HuH-7 (cell line): Measurements from ENCODE around the gene MPHOSPH9.
"Not testable (repeated sequence)": the region's sequence is repeated elsewhere in the genome, so short reads cannot be mapped to it uniquely, and the experiment has no call there.

Experiments used
- DNase-seq: peaks from one replicate; pipeline ENCODE4 v3.0.0; 2011; ENCODE audit warnings: low spot score

Gene MPHOSPH9

DNA sequence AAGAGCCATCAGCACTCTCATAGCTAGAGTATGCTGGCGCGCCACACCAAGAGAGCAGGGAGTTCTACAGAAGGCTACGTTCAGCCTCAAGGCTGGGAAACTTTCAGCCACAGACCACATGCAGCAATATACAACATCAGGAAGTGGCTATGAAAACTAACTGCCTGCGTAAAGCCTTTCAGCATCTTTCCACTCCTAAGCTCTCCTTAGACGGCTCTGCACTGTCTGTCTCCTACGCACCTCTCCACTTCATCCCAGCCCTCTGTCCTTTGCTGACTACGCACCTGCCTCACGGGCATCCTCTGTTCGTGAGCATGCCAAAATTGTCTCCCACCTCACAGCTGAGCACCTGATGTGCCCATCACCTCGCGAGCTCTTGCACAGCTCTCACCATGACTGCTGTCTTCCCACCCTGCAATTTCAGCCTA, 9.7 kb downstream of the MPHOSPH9 start:
- no peak for DNase-seq

DNA sequence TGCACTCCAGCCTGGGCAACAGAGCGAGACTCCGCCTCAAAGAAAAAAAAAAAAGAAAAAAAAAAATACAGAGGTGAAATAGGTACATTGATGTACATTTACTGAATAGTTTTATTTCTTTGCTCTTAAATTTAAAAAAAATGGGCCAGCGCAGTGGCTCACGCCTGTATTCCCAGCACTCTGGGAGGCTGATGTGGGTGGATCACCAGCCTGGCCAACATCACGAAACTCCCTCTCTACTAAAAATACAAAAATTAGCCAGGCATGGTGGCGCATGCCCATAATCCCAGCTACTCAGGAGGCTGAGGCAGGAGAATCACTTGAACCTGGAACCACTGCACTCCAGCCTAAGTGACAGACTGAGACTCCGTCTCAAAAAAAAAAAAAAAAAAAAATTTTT, 25.1 kb downstream of the MPHOSPH9 start:
- DNase-seq: not testable (repeated sequence)

DNA sequence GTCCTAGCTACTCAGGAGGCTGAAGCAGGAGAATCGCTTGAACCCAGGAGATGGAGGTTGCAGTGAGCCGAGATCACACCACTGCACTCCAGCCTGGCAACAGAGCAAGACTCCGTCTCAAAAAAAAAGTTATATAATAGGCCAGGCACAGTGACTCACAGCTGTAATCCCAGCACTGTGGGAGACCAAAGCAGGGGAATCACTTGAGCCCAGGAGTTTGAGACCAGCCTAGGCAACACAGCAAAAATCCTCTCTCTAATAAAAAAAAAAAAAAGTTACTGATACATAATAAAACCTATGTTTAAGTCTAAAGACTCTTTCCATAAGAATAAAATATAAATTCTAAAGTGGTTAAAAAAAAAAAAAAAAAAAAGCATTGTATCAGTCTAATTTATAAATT, 26.1 kb downstream of the MPHOSPH9 start:
- DNase-seq: not testable (repeated sequence)

DNA sequence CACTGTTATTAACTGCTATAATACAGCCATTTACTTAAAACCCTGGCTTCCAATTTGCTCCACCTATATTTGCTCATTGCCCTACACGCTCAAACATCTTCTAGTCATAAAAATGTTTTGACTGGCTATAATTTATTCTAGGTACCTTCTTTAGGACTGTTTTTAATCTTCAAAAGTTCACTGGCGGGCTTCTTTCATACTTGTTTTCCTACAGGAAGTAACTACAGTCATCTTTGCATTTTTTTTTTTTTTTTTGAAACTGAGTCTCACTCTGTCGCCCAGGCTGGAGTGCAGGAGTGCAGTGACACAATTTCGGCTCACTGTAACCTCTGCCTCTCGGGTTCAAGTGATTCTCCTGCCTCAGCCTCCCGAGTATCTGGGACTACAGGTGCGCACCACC, 32.5 kb downstream of the MPHOSPH9 start:
- DNase-seq: no peak

DNA sequence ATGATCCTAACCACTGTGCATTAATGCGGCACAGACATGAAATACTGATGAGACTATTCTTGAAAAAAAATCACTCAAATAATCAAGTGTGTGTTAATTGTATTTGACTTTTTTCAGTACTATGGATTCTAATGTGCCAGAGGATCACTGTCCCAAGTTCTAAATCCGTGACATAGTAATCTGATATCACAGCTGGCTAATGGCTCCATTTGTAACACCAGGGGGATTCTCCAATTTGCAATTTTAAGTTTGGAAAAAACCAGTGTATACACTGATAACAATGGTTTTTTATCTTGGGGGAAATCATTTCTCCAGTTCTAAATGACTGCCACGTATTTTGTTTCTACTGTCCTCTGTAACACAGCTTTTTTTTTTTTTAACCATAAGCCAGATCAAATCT, 33.0 kb downstream of the MPHOSPH9 start:
- DNase-seq: no peak

DNA sequence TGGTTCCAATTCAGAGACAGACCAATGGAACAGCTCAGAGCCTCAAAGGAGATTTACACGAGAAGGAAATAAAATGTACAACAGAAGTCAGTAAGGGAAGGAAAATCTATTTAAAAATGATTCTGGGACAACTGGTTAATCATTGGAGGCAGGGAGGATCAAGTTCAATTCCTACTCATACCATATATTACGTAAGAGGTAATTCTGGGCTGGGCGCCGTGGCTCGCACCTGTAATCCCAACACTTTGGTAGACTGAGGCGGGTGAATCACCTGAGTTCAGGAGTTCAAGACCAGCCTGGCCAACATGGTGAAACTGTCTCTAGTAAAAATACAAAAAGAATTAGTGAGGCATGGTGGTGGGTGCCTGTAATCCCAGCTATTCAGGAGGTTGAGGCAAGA, 45.3 kb downstream of the MPHOSPH9 start:
- DNase-seq: no peak

DNA sequence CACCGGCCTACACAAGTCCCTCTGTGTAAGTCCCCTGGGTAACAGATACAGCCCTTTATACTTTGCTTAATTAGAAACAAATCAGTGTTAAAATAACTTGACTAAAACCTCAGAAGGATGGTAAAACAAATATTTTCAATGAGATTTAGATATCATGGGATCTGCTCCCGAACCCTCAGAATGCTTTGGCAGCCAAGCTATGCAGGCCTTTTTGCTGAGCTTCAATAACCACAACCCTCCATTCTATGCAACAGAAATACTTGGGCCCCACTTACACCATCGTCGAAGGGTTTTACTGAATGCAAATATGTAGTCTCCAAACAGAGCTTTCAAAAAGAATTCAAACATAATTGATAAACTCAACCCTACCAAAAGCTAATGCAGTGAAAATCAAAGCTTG, 52.8 kb downstream of the MPHOSPH9 start:
- DNase-seq: no peak

DNA sequence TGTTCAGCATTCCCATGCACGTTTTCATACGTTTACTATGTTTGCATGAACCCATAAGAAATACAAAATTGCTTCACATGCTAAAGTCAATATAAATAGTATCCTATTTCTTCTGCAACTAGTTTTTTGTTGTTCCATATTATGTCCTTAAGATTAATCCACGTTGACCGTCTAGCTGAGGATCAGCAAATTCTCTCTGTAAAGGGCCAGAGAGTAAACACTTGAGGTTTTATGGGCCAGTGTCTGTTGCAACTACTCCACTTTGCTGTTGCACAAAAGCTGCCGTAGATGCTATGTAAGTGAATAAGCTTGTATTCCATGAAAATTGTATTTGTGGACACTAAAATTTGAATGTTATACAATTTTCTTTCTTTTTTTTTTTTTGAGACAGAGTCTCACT, 61.0 kb downstream of the MPHOSPH9 start:
- no peak for DNase-seq

DNA sequence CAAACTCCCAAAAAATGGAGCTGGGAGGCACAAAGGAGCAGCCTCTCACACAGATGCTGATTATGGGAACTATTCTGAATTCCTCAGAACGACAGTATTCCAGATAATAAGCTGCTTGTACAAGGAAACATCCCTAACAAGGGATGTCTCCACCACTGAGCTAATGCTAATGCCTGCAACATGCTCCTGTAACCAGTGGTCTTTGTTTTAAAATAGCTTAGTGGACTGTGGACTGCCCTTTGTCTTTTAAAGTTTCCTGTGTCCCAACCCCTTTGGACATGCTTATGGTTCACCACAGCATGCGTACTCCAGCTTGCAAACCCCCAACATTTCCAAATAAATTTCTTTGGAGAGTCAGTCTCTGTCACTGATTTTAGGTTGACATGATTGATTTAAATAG, 65.6 kb downstream of the MPHOSPH9 start:
- no peak for DNase-seq

DNA sequence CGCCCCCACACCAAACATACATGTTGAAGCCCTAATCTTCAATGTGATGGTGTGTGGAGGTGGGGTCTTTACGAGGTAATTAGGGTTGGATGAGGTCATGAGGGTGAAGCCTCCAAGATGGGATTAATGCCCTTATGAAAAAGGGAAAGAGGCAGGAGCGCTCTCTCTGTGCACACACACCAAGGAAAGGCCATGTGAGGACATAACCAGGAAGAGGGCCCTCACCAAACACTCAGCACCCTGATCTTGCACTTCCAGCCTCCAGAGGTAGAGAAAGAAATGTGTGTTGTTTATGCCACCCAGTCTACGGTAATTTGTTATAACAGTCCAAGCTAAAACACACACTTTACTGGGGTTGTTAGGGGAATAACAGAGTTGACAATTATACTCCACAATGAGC, 67.4 kb downstream of the MPHOSPH9 start:
- no peak for DNase-seq

DNA sequence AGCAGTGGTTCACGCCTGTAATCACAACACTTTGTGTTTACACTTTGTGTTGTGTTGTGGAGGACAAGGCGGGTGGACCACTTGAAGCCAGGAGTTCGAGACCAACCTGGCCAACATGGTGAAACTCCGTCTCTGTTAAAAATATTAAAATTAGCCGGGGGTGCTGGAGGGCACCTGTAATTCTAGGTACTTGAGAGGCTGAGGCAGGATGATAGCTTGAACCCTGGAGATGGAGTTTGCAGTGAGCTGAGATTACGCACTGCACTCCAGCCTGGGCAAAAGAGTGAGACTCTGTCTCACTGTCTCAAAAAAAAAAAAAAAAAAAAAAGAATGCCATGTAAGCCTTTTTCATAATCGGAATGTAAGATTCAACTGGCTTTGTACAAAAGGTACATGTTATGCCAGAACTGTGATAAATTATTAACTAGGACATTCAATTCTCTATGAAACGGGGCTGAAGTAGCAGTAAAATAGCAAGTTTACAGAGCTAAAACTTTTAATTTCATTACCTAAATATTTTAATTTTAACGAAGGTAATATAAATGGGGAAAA, 68.2 kb downstream of the MPHOSPH9 start:
- no peak for DNase-seq

DNA sequence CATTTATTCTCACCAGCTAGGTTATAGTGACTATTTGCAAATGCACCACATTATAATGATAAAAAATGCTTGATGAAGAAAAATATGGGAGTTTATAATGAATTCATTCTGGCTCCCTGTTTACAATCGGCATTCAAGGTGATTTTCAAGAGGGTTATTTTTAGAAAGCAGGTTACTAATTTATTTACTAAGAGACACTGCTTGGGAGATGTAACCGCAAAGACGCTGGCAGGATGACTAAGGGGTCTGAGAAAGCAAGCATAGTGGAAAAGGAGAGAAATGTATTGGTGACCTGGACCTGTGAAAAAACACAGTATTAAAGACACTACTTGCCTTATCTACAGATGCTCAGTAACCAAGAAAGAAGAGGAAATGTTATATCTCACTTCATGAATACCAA, 68.7 kb downstream of the MPHOSPH9 start:
- no peak for DNase-seq

DNA sequence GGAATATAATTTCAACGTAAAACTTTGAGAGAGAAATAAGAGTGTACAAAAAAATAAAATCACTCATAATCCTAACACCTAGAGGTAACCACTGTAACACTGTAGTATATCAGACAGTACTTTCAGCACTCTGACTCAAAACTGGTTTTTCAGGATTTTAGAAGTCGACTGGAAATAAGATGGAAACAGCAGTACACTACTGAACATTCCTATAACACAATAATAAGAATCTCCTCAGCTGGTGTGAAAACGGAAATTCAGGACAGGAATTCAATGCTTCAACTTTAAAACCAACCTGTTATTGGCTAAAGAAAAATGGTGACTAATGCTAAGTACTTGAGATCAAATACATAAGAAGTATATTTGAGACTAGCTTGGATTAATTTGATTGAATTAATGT, 69.7 kb downstream of the MPHOSPH9 start:
- DNase-seq: no peak

DNA sequence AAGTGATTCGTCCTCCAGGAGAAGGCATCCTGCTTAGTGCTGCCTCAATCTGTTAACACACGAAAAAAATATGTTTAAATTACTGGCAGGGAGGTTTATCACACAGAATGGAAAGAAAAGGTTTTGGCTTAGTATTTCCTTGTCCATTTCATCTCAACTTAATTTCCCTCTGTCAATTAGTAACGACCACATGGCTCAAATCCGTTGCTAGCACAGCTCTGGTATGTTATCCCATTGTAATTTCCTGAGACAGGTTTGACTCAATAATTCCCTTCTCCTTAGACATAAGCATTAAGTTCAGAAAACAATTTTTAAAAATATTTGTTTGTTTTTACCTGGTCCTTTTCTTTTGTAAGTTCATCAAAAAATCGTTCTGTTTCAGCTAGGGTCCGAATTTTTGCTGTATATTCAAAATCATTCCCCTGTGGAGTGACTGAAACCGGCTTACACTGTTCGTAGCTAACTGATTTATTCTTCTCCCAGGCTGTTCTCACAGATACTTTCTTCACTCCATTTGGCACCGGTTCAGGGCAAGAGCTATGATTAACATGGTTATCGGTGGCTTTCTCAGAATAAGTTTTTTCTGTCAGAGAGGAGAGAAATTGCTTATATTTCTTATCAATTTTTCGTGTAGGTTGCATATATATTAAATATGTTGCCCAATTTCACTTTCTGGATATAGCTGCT, 72.0 kb downstream of the MPHOSPH9 start:
- DNase-seq: no peak

DNA sequence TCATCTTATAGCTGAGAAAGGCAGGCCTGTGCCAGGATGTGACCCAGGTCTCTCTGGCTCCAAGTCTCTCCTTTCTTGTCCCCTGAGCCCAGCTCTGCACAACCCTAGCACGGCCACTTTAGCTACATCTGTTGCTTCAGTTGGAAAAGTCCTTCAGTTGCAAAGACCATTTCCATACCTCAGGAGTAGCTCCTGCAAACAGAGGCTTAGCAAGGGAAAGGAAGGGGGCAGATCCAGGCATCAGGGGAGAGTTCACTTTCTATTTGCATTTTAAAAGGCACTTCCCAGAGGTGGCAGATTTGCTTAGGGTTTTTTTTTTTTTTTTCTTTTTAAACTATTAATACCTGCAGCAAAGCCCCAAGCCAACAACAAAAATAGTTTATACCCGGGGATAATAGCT, 79.0 kb downstream of the MPHOSPH9 start:
- no peak for DNase-seq

DNA sequence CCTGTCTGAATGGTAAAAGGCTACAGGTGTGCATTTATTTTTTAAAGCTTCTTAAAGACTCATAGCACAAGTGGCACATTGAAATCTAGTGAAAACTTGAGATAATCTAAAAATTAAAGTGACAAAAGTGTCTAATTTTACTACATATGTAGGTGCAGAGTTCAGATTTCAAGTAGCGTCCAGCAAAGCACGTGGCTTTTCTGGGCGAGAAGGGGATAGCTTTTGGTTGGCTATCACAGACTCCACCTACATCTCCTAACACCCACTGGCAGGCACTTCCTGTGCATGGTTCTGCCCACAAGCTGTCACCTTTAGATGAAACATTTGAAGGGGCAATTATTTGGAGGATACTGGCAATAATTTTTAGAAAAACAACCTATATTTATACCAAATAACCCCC, 80.1 kb downstream of the MPHOSPH9 start:
- no peak for DNase-seq

DNA sequence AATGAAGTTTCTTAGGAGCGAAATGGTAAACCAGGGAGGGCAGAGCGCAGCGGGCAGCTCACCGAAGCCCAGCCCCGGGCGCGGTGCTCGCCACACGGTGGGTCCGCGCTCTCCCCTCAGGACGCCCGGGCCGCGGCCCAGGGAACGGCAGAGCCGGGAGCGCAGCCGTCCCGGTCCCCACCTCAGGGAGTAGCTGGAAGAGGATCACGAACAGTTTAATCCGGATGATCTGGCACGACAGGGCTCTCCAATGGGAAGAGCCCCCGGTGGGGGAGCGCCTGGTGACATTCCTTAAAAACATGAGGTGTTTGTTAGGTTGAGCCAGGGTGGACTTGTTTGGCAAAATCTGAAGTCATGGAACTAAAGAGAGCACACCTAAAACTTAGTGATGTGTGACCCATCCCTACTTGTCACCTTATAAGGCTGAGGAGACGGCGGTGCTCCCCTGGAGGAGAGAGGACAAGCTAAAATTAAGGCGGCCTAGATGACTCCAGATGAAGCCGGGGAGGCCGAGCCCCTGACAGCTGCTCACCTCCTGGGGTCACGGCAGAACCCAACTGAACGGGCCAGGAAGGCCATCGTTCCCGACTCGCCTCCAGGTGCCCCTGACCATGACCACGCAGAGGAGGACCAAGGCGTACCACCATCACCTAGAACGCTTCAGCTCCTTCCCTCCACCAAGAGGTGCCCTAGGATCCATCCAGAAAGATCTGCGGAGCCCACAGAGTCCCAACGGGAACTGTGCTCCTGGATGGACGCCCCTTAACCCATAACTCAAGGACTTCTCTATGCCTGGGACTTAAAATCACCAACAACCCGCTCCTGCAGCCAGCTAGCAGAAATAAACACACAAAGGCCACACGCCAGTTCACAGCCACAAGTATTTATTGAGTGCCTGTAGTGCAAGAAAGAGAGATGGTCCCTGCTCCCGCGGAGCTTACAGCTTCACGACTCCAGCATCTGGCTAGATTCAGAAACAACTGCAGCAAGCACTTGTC, 81.2 kb downstream of the MPHOSPH9 start:
- peak; percentile 33 for DNase-seq

DNA sequence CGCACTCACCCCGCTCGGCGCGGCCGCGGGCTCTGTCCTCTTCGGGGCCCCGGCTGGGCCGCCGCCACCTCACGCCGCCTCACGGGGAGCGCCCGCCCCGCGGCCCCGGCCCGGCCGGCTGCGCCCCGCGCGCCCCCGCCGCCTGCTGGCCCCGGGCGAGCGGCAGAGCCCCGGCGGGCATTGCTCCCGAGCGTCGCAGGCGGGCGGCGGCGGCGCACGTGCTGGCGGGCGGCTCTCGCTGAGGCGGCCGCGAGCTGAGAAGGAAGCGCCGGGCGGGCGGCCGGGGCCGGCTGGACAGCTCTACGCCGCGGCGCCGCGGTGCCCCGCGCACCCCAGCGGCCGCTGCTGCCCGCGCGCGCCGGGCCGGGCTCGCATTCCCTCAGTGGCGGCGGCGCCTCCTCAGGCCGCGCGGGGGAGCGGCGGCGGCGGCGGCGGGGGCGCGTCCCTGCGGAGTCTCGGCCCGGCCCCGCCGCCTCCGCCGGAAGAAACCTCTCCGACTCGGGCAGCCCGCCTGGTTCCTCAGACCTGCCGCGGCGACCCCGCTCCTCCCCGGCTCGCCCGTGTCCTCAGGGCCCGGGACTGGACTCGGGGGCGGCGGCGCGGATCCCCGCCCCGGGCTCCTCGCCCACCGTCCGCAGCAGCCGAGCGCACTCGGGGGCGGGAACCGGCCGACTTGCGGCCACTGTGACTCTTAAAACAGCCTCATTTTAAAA, 82.0 kb downstream of the MPHOSPH9 start, which contains the start of gene PITPNM2:
TSS of gene PITPNM2 (minus strand) at position 347 of the 713 bp plus-strand sequence. CDS start 116,500 bp downstream, outside the sequence.
- DNase-seq: peak; percentile 44

DNA sequence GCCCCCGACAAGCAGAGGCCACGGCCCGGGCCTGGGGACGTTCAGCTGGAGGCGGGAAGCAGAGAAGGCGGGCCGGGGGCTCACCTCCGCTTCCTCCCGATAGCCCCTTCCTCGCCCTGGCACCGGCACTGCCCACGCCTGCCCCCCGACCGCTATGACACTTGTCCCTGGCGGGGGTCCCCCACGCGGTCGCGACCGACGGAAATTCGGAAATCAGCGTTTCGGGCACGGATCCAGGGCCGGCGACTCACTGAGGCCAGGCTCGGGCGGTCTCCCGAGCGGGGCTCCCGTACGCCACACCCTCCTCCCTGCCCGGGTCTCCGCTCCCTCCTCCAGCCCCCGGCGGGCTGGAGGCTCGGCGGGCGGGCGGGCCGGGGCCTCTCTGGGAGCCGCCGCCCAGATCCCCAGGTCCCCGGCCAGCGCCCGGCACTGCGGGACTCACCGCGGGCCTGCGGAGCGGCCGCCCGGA, 82.6 kb downstream of the MPHOSPH9 start:
- peak; percentile 35 for DNase-seq

DNA sequence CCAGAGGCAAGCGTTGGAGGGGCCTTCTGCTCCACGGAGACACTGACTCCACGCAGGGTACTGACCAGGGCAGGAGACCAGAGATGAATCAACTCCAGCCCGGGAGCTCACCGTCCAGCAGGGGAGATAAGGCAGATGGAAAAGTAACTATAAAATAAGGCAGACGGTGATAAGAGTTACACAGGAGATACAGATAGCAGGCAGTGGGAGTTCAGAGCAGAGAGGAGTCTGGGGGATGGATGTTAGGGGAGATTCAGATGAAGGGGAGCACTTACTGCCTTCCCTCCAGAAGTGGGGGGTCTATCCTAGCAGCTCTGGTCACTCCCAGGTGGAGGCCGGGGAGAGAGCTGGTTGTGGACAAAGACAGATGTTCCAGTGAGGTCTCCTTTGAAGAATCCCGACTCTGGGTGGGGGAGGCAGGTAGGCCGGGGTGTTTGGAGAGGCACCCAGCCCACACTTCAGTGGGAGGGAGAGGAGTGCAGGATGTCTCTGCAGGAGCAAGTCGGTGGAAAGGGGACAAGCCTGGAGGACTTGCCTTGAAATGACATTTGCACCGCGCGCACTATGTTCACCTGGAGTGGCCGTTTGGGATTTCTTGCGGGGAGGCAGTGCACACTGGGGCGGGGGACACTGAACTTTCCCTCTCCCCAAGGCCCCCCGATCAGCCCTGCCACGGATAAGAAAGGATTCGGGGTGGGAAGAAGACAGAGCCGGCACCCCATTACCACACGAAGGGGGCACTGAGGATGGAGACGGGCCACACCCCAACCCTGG, 83.3 kb downstream of the MPHOSPH9 start:
- DNase-seq: peak; percentile 23

DNA sequence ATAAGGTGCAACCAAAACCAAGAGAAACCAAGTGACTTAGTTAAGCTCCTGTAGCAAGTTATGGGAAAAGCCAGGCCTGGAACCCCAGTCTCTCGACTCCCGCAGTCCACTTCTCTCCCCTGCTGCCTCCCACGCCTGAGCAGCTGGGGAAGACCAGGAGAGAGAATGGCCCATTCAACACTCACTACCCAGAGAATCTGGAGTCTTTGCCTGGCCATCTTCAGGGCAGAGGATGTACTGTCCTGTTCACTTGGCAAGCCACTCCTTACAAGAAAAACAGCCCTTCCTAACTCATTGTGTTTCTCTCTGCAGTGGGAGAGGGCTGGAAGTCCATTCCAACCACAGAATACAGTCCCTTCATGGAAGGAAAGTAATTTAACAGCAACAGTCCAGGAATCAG, 83.9 kb downstream of the MPHOSPH9 start:
- DNase-seq: no peak
